H9 (cell line): ENCODE results near the gene NEUROG1. TPM values are rescaled to one million over a fixed set of nuclear protein-coding genes. Genes with fewer than 3 reads are reported as not detected.

Experiments used
- DNase-seq: peaks from one replicate; pipeline ENCODE4 v3.0.0-alpha.2; 2017
- H2AFZ ChIP-seq: one replicate; pipeline ENCODE4 v1.6.1; 2013; ENCODE audit warnings: mild to moderate bottlenecking, low read length, control low read depth, moderate library complexity
- H2AK5ac ChIP-seq: 2 replicates; pipeline ENCODE4 v1.6.1; 2013; ENCODE audit warnings: low read length, control low read depth, mixed read lengths; ENCODE audit not compliant: insufficient read length
- H2BK120ac ChIP-seq: one replicate; pipeline ENCODE4 v1.6.1; 2013; ENCODE audit warnings: low read depth, mild to moderate bottlenecking, low read length, control low read depth, inconsistent platforms; ENCODE audit not compliant: poor library complexity, severe bottlenecking
- H2BK12ac ChIP-seq: 2 replicates; pipeline ENCODE4 v1.6.1; 2013; ENCODE audit warnings: low read length, control low read depth, mixed read lengths, low read depth; ENCODE audit not compliant: insufficient read length
- H2BK15ac ChIP-seq: 2 replicates; pipeline ENCODE4 v1.6.1; 2013; ENCODE audit warnings: low read depth, low read length, control low read depth
- H2BK20ac ChIP-seq: one replicate; pipeline ENCODE4 v1.6.1; 2013; ENCODE audit warnings: low read depth, mild to moderate bottlenecking, low read length, control low read depth, inconsistent platforms; ENCODE audit not compliant: poor library complexity, severe bottlenecking
- H2BK5ac ChIP-seq: 2 replicates; pipeline ENCODE4 v1.6.1; 2013; ENCODE audit warnings: low read length, control low read depth, mixed read lengths; ENCODE audit not compliant: insufficient read length
- H3K14ac ChIP-seq: 2 replicates; pipeline ENCODE4 v1.6.1; 2013; ENCODE audit warnings: low read length, control low read depth; ENCODE audit not compliant: insufficient read depth
- H3K18ac ChIP-seq: 2 replicates; pipeline ENCODE4 v1.6.1; 2013; ENCODE audit warnings: low read depth, mild to moderate bottlenecking, mixed read lengths, low read length, control low read depth; ENCODE audit not compliant: insufficient read length
- H3K23ac ChIP-seq: 2 replicates; pipeline ENCODE4 v1.6.1; 2013; ENCODE audit warnings: low read length, control low read depth, mixed read lengths, low read depth; ENCODE audit not compliant: insufficient read length
- H3K23me2 ChIP-seq: 2 replicates; pipeline ENCODE4 v1.6.1; 2013; ENCODE audit warnings: low read depth, mild to moderate bottlenecking, mixed read lengths, low read length, control low read depth; ENCODE audit not compliant: insufficient read length, poor library complexity, severe bottlenecking
- H3K27ac ChIP-seq: 2 replicates; pipeline ENCODE4 v1.5.1; 2013; ENCODE audit warnings: low read length, control low read depth, mixed read lengths, low read depth; ENCODE audit not compliant: insufficient read length
- H3K27me3 ChIP-seq: 2 replicates; pipeline ENCODE4 v1.6.1; 2013; ENCODE audit warnings: low read length, control low read depth, inconsistent platforms; ENCODE audit not compliant: insufficient read depth
- H3K4ac ChIP-seq: 2 replicates; pipeline ENCODE4 v1.6.1; 2013; ENCODE audit warnings: low read depth, mild to moderate bottlenecking, control low read depth, inconsistent platforms, low read length, moderate library complexity
- H3K4me1 ChIP-seq: 2 replicates; pipeline ENCODE4 v1.6.1; 2013; ENCODE audit warnings: low read length, control low read depth, inconsistent platforms; ENCODE audit not compliant: insufficient read depth
- H3K4me2 ChIP-seq: 2 replicates; pipeline ENCODE4 v1.6.1; 2013; ENCODE audit warnings: low read length, control low read depth, mixed read lengths; ENCODE audit not compliant: insufficient read length, insufficient read depth
- H3K56ac ChIP-seq: 2 replicates; pipeline ENCODE4 v1.6.1; 2013; ENCODE audit warnings: low read depth, mild to moderate bottlenecking, mixed read lengths, low read length, control low read depth; ENCODE audit not compliant: insufficient read length
- H3K79me1 ChIP-seq: 2 replicates; pipeline ENCODE4 v1.6.1; 2013; ENCODE audit warnings: low read depth, mild to moderate bottlenecking, moderate library complexity, low read length, control low read depth, inconsistent platforms; ENCODE audit not compliant: insufficient read depth, poor library complexity, severe bottlenecking
- H3K79me2 ChIP-seq: 2 replicates; pipeline ENCODE4 v1.6.1; 2013; ENCODE audit warnings: low read length, control low read depth, inconsistent platforms; ENCODE audit not compliant: insufficient read depth
- H3K9ac ChIP-seq: 2 replicates; pipeline ENCODE4 v1.6.1; 2013; ENCODE audit warnings: low read length, control low read depth, mixed read lengths; ENCODE audit not compliant: insufficient read length; ENCODE audit errors: extremely low read depth
- H3K9me3 ChIP-seq: one replicate; pipeline ENCODE4 v1.6.1; 2013; ENCODE audit warnings: low read depth, low read length, inconsistent platforms; ENCODE audit not compliant: control insufficient read depth
- H3T11ph ChIP-seq: one replicate; pipeline ENCODE4 v1.6.1; 2013; ENCODE audit warnings: mild to moderate bottlenecking, low read length, control low read depth, inconsistent platforms
- H4K20me1 ChIP-seq: one replicate; pipeline ENCODE4 v1.6.1; 2013; ENCODE audit not compliant: control insufficient read depth, insufficient read length, insufficient read depth
- H4K5ac ChIP-seq: 2 replicates; pipeline ENCODE4 v1.6.1; 2013; ENCODE audit warnings: low read depth, mild to moderate bottlenecking, mixed read lengths, low read length, control low read depth; ENCODE audit not compliant: insufficient read length
- H4K8ac ChIP-seq: replicated peaks from 2 replicates; pipeline ENCODE4 v1.6.1; 2013; ENCODE audit warnings: low read length, control low read depth, mixed read lengths, low read depth; ENCODE audit not compliant: insufficient read length
- H4K91ac ChIP-seq: 2 replicates; pipeline ENCODE4 v1.6.1; 2013; ENCODE audit warnings: low read depth, mild to moderate bottlenecking, moderate library complexity, mixed read lengths, low read length, control low read depth; ENCODE audit not compliant: insufficient read length
- H3K27ac Mint-ChIP-seq, 3 experiments: 2 replicates in 2 of 3; 3 replicates in 1 of 3; pipeline ENCODE4 v1.8.0; 2020 to 2021; ENCODE audit warnings: mixed read lengths in 3 of 3, mild to moderate bottlenecking in 1 of 3, moderate library complexity in 1 of 3
- H3K27me3 Mint-ChIP-seq: 2 replicates; pipeline ENCODE4 v1.8.0; 2021; ENCODE audit warnings: low read depth, mild to moderate bottlenecking, moderate library complexity, mixed read lengths
- H3K36me3 Mint-ChIP-seq, 3 experiments: 2 replicates in 2 of 3; 3 replicates in 1 of 3; pipeline ENCODE4 v1.8.0; 2020 to 2021; ENCODE audit warnings: low read depth in 3 of 3, mixed read lengths in 3 of 3; ENCODE audit not compliant: insufficient read depth in 1 of 3
- H3K4me1 Mint-ChIP-seq, 2 experiments: 2 replicates each; pipeline ENCODE4 v1.8.0; 2020; ENCODE audit warnings: mixed read lengths in 2 of 2
- H3K4me3 Mint-ChIP-seq, 2 experiments: 2 replicates in 1 of 2; 3 replicates in 1 of 2; pipeline ENCODE4 v1.8.0; 2020 to 2021; ENCODE audit warnings: mild to moderate bottlenecking in 2 of 2, mixed read lengths in 2 of 2, moderate library complexity in 1 of 2
- H3K9me3 Mint-ChIP-seq, 2 experiments: 2 replicates in 1 of 2; 3 replicates in 1 of 2; pipeline ENCODE4 v1.8.0; 2020; ENCODE audit warnings: mild to moderate bottlenecking in 2 of 2, mixed read lengths in 2 of 2, moderate library complexity in 1 of 2
- WGBS: extraction: QIAGEN DNeasy Blood & Tissue Kit; methylation state at CpG from one replicate; pipeline ENCODE4 v1.1.7; 2013; ENCODE audit warnings: missing lambda C conversion rate, low lambda C conversion rate, mixed read lengths; ENCODE audit not compliant: insufficient read length; ENCODE audit errors: extremely low coverage; 5-methylcytosine and 5-hydroxymethylcytosine counted together
- total RNA-seq: library from RNA; stranded (reverse); gene quantifications from 2 replicates; pipeline ENCODE4 v1.2.1, GENCODE V29; 2021
- TF ChIP-seq, protein P1 (sequence below): fragments of 200-600 bp; sonication (generic); conservative IDR thresholded peaks from 3 replicates; pipeline ENCODE4 v1.8.0; 2021; ENCODE audit warnings: antibody characterized with exemption, mild to moderate bottlenecking

The NEUROG1 gene
- total RNA-seq, 1 experiment from 2014 or later, result not detected

DNA sequence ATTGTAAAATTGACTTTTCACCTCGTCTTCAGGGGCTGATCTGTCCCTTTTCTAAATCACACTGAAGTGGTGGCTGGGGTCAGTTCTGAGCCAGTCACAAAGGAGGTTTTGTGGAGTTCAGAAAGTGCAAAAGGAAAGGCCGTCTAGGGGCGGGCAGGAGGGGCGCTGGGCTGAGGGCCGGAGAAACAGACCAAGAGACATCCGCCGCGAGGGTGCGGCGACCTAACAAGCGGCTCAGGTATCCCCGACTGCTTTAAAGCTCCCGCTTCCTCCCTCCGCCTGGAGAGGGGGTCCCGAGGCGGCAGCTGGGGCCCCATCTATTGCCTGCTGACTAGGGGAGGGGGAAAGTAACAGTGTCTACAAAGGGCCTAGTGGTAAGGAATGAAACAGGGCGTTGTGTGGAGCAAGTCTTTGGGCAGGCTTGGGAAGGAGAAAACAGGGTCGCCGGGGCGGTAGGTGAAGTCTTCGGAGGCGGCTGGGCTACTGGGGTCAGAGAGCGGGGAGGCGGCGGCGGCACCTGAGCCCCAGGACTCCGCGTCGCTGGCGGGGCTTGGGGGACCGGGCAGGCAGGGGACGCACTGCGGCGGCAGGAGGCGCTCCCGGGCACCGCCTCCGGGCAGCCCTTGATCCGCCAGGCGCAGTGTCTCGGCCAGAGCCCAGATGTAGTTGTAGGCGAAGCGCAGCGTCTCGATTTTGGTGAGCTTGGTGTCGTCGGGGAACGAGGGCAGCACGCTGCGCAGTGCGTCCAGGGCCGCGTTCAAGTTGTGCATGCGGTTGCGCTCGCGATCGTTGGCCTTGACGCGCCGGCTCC, 950 bp downstream of the NEUROG1 start:
- no peak overlapping the region for H3K56ac ChIP-seq
- H3K14ac ChIP-seq, result peak overlapping the region; percentile 43; the same call in 1 of the 2 replicates
- no CpG with 5 or more reads among the region's 61 CpGs for WGBS
- no peaks in the 10 kb centered on the region for H3K79me1 ChIP-seq
- no peak overlapping the region for H3K27ac Mint-ChIP-seq
- peaks cover 21 to 24% of the 10 kb centered on the region in 2 experiments for H3K9me3 Mint-ChIP-seq
- peaks cover 100% of the 10 kb centered on the region for H3K27me3 Mint-ChIP-seq
- peaks cover 13% of the 10 kb centered on the region for H3K23me2 ChIP-seq
- no peak overlapping the region for H2BK120ac ChIP-seq
- peaks cover 0 to 1% (median 0%) of the 10 kb centered on the region in 3 experiments; a peak in 3 of 7 replicates for H3K36me3 Mint-ChIP-seq
- H2BK5ac ChIP-seq, result no peak overlapping the region
- H2BK12ac ChIP-seq, result no peak overlapping the region
- H3K4me1 Mint-ChIP-seq, result peaks cover 11 to 27% of the 10 kb centered on the region in 2 experiments
- H4K20me1 ChIP-seq, result no peaks in the 10 kb centered on the region
- no peak overlapping the region for H2BK15ac ChIP-seq
- H3K4me3 Mint-ChIP-seq, result peak overlapping the region; percentile 34 to 78; a peak in 3 of 5 replicates
- no peaks in the 10 kb centered on the region for H3K79me2 ChIP-seq
- H3K27me3 ChIP-seq, result peaks cover 93% of the 10 kb centered on the region
- peak; percentile 76 for DNase-seq
- H2AK5ac ChIP-seq, result no peak overlapping the region
- no peak overlapping the region for H3K9ac ChIP-seq
- no peak overlapping the region for H3K27ac ChIP-seq
- no peak overlapping the region for H3K4ac ChIP-seq
- peak overlapping the region; percentile 61 for H3K4me2 ChIP-seq
- no peak overlapping the region for H2AFZ ChIP-seq
- no peak overlapping the region for H3K23ac ChIP-seq
- H4K8ac ChIP-seq, result no peak overlapping the region
- no peak overlapping the region for H3K18ac ChIP-seq
- H4K5ac ChIP-seq, result no peak overlapping the region
- H3K9me3 ChIP-seq, result peaks cover 7% of the 10 kb centered on the region
- TF ChIP-seq, protein P1, sequence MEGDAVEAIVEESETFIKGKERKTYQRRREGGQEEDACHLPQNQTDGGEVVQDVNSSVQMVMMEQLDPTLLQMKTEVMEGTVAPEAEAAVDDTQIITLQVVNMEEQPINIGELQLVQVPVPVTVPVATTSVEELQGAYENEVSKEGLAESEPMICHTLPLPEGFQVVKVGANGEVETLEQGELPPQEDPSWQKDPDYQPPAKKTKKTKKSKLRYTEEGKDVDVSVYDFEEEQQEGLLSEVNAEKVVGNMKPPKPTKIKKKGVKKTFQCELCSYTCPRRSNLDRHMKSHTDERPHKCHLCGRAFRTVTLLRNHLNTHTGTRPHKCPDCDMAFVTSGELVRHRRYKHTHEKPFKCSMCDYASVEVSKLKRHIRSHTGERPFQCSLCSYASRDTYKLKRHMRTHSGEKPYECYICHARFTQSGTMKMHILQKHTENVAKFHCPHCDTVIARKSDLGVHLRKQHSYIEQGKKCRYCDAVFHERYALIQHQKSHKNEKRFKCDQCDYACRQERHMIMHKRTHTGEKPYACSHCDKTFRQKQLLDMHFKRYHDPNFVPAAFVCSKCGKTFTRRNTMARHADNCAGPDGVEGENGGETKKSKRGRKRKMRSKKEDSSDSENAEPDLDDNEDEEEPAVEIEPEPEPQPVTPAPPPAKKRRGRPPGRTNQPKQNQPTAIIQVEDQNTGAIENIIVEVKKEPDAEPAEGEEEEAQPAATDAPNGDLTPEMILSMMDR, result peak; percentile 60
- no peak overlapping the region for H4K91ac ChIP-seq
- no peak overlapping the region for H3T11ph ChIP-seq
- no peak overlapping the region for H2BK20ac ChIP-seq
- peaks cover 2% of the 10 kb centered on the region; the same call in 1 of the 2 replicates for H3K4me1 ChIP-seq
